GM18502 (cell line): ENCODE measurements around the gene P4HA1.
A peak's percentile ranks its signal among the peaks of the same experiment; 100 is the strongest.
"Not testable (repeated sequence)": the region's sequence is repeated elsewhere in the genome, so short reads cannot be mapped to it uniquely, and the experiment has no call there.

Source experiments
- ATAC-seq: cut with Tn5 transposase; IDR thresholded peaks from one replicate; pipeline ENCODE4 v1.9.1; 2021; ENCODE audit warnings: mild to moderate bottlenecking; ENCODE audit not compliant: unreplicated experiment, poor library complexity

Gene P4HA1

GRCh38 chr10:73096449-73097304 is at the start of gene P4HA1:
Gene P4HA1 (minus strand): TSS chr10:73096866. CDS start chr10:73074883, 21,983 bp downstream.
- peak; percentile 82 for ATAC-seq

GRCh38 chr10:73141603-73142002 is 44.9 kb upstream of the P4HA1 start:
- ATAC-seq, result no peak

- ATAC-seq, result no peak
Measured at GRCh38 chr10:73139251-73139650, 42.6 kb upstream of the P4HA1 start.

- no peak for ATAC-seq
Measured at GRCh38 chr10:73136627-73137026, 40.0 kb upstream of the P4HA1 start.

GRCh38 chr10:73134727-73135126 is 38.1 kb upstream of the P4HA1 start:
- no peak for ATAC-seq

GRCh38 chr10:73131913-73132686 is 35.4 kb upstream of the P4HA1 start:
- ATAC-seq, result no peak

- no peak for ATAC-seq
Measured at GRCh38 chr10:73131301-73131700, 34.6 kb upstream of the P4HA1 start.

GRCh38 chr10:73126343-73126742 is 29.7 kb upstream of the P4HA1 start:
- no peak for ATAC-seq

GRCh38 chr10:73119952-73120351 is 23.3 kb upstream of the P4HA1 start:
- ATAC-seq, result no peak

- no peak for ATAC-seq
Measured at GRCh38 chr10:73119457-73119856, 22.8 kb upstream of the P4HA1 start.

GRCh38 chr10:73117976-73118743 is 21.5 kb upstream of the P4HA1 start:
- peak; percentile 78 for ATAC-seq

GRCh38 chr10:73116017-73116416 is 19.4 kb upstream of the P4HA1 start:
- ATAC-seq, result no peak

- ATAC-seq, result no peak
Measured at GRCh38 chr10:73113551-73113950, 16.9 kb upstream of the P4HA1 start.

GRCh38 chr10:73112032-73112431 is 15.4 kb upstream of the P4HA1 start:
- not testable (repeated sequence) for ATAC-seq

- ATAC-seq, result peak; percentile 66
Measured at GRCh38 chr10:73110345-73110849, 13.7 kb upstream of the P4HA1 start, which contains the start of gene NUDT13. Gene NUDT13 (plus strand): TSS chr10:73110455. CDS start chr10:73114366, 3,911 bp downstream.

GRCh38 chr10:73109248-73109652 is 12.6 kb upstream of the P4HA1 start:
- ATAC-seq, result not testable (repeated sequence)

- no peak for ATAC-seq
Measured at GRCh38 chr10:73106301-73106700, 9.6 kb upstream of the P4HA1 start.

- no peak for ATAC-seq
Measured at GRCh38 chr10:73099141-73099540, 2.5 kb upstream of the P4HA1 start.

GRCh38 chr10:73097305-73097670 is 622 bp upstream of the P4HA1 start:
- peak; percentile 10 for ATAC-seq

- peak; percentile 38 for ATAC-seq
Measured at GRCh38 chr10:73096041-73096448, 621 bp downstream of the P4HA1 start.
